Psoas muscle (tissue), 8 donors: ENCODE measurements around the gene KIAA0040. TPM values are rescaled to one million over a fixed set of nuclear protein-coding genes. Genes with fewer than 3 reads are reported as not detected.

Source experiments
- ATAC-seq, 4 donors: fragments of 200-7000 bp; cut with Tn5 transposase; one replicate each; pipeline ENCODE4 v1.9.1; 2020; ENCODE audit warnings: moderate library complexity in 3 of 4, mild to moderate bottlenecking in 2 of 4
- DNase-seq, 2 donors: peaks; one replicate each; pipeline ENCODE4 v3.0.0-alpha.2; 2020
- H3K27ac ChIP-seq: fragments of 200-600 bp; one replicate; pipeline ENCODE4 v1.8.0; 2022
- H3K27me3 ChIP-seq, 3 donors: fragments of 200-600 bp in 1 of 3; one replicate each; pipeline versions ENCODE4 v1.6.1 to v1.8.0; 2013 to 2022; ENCODE audit warnings: low read length in 2 of 3, mild to moderate bottlenecking in 2 of 3, moderate library complexity in 1 of 3; ENCODE audit not compliant: insufficient read depth in 3 of 3
- H3K36me3 ChIP-seq, 2 donors: fragments of 200-600 bp in 1 of 2; one replicate each; pipeline versions ENCODE4 v1.6.1 to v1.8.0; 2013 to 2022; ENCODE audit warnings: low read depth in 1 of 2, mild to moderate bottlenecking in 1 of 2, moderate library complexity in 1 of 2; ENCODE audit not compliant: insufficient read depth in 1 of 2
- H3K4me1 ChIP-seq: fragments of 200-600 bp; one replicate; pipeline ENCODE4 v1.8.0; 2022
- H3K4me3 ChIP-seq: fragments of 200-600 bp; one replicate; pipeline ENCODE4 v1.8.0; 2022; ENCODE audit warnings: mild to moderate bottlenecking
- H3K9me3 ChIP-seq: fragments of 200-600 bp; one replicate; pipeline ENCODE4 v1.8.0; 2022
- WGBS, 3 donors: extraction: QIAGEN DNeasy Blood & Tissue Kit; methylation state at CpG; one replicate each; pipeline versions ENCODE4 v1.1.6 to v1.1.7; 2013; 5-methylcytosine and 5-hydroxymethylcytosine counted together
- intact Hi-C, 2 donors: fragments of 100-400 bp; cut with DNase I; formaldehyde crosslinking; loops; one replicate each; pipeline versions ENCODE4 v1.11.0 to v1.14.2; 2022
- polyA plus RNA-seq, 3 donors: library from polyadenylated mRNA; stranded (reverse); fragments of 200-250 nt; gene quantifications; one replicate each; pipeline ENCODE4 v1.2.3, GENCODE V29; 2013
- total RNA-seq, 4 donors: library from RNA; stranded (reverse); fragmentation: NEBNext Ultra II Directional in 2 of 4; extraction: Animal tissue kit (Norgen Biotek cat#: 25700) in 2 of 4; gene quantifications; one replicate each; pipeline versions ENCODE4 v1.2.1 to v1.2.4, GENCODE V29; 2021 to 2023
- TF ChIP-seq, protein P1 (sequence below): fragments of 200-600 bp; IDR thresholded peaks from one replicate; pipeline ENCODE4 v1.8.0; 2022; ENCODE audit warnings: antibody characterized with exemption
- donor health status: healthy with polysubstance abuse.
- donor health status: DM: no; HTN: no; CAD: no; lungs with moderate emphysema.
- donor health status: Bipolar disorder and iron deficiency.
- donor health status: healthy.
- donor health status: DM: yes; HTN: yes; CAD: no.
- donor health status: DM: no; HTN: no; CAD: no.
- donor health status: DM: no; HTN: no; CAD: no.
- donor health status: DM: yes; HTN: yes; CAD: no.

Gene KIAA0040
- total and polyA plus RNA-seq, 7 donors = 5.7 to 48.0 (median 11.0) TPM

DNA sequence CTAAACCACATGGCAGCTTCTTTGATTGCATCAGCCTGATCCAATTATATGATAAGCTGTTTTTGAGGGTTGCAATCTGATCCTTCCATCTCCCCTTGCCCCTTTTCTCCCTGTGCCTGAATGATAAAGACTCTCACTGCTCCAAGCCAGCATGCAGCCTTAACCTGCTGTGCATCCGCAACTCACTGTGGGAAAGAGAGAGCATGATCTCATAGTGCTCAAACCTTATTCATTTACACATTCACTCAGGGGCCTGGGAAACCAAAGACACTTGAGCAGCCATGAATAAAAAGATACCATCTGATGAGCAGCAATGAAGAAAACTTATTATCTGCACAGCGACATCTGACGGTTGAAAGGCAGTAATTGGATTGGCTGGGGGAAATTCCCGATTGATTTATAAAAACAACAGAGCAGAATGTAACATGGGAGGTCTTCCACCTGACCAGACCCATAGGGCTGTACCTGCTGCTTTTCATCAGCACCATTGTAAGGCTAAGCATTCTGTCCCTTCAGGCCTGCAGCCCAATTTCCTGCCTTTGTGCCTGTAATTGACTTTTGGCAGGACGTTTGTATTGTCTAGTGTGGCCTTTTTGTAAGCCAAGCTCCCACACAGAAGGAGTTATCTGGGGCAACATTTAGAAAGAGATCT lies 62.5 kb downstream of the KIAA0040 start:
- Histone ChIP-seq H3K36me3 (no peaks in the 10 kb centered on the region), H3K27ac (no peak overlapping the region), H3K27me3 (no peaks in the 10 kb centered on the region), H3K4me3 (no peak overlapping the region), H3K4me1 (no peaks in the 10 kb centered on the region), H3K9me3 (no peaks in the 10 kb centered on the region)
- TF ChIP-seq, protein P1, sequence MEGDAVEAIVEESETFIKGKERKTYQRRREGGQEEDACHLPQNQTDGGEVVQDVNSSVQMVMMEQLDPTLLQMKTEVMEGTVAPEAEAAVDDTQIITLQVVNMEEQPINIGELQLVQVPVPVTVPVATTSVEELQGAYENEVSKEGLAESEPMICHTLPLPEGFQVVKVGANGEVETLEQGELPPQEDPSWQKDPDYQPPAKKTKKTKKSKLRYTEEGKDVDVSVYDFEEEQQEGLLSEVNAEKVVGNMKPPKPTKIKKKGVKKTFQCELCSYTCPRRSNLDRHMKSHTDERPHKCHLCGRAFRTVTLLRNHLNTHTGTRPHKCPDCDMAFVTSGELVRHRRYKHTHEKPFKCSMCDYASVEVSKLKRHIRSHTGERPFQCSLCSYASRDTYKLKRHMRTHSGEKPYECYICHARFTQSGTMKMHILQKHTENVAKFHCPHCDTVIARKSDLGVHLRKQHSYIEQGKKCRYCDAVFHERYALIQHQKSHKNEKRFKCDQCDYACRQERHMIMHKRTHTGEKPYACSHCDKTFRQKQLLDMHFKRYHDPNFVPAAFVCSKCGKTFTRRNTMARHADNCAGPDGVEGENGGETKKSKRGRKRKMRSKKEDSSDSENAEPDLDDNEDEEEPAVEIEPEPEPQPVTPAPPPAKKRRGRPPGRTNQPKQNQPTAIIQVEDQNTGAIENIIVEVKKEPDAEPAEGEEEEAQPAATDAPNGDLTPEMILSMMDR = no peak
- peak in 2 of 4 donors; percentile 20 to 24 for ATAC-seq
- DNase-seq = no peak
- intact Hi-C loops = no loop called here
- 40 to 47% (median 45%) methylated on average over 5 of the region's 5 CpGs for WGBS, 3 donors

DNA sequence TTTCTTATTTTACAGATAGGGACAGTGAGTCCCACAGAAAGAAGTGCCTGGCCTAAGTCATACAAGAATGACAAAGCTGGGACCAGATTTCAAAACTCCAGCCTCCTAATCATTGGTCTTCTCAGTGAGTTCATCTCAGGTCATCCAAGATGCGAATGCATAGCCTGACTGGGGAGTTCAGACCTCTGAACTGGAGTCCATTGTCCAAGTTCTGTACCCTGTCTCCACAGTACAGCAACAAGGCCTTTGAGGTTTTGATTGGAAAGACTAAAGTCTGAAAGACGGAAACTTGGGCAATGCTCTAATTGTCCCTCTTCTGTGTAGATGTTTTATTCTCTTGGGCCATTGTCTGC lies 63.0 kb downstream of the KIAA0040 start:
- Histone ChIP-seq H3K36me3 (no peaks in the 10 kb centered on the region), H3K27ac (no peak overlapping the region), H3K4me3 (no peak overlapping the region), H3K9me3 (no peaks in the 10 kb centered on the region), H3K27me3 (no peaks in the 10 kb centered on the region), H3K4me1 (no peaks in the 10 kb centered on the region)
- 79 to 91% (median 86%) methylated on average over 2 of the region's 2 CpGs for WGBS, 3 donors
- intact Hi-C loops = no loop called here
- DNase-seq = no peak
- TF ChIP-seq, protein P1 = no peak
- ATAC-seq = no peak

DNA sequence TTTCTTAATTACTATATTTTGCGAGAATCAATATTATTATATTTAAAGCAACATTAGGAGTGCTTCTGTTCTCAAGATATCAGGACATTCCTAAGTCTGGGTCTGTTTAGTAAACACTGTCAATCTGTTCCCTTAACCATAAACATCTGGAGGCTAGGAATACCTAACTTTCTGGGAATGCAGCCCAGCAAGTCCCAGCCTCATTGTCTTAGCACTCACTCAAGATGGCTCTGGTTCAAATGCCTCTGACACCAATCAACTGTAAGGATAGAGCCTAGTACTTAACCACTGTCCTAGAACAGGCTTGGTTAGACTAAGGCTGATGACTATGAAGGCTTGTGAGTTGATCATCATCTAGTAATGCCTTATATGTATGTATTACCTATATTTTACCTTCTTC lies 63.4 kb downstream of the KIAA0040 start:
- H3K27ac ChIP-seq = no peak overlapping the region
- H3K4me1 ChIP-seq = no peaks in the 10 kb centered on the region
- WGBS, 3 donors = 81 to 89% (median 88%) methylated on average over 1 of the region's 1 CpG

DNA sequence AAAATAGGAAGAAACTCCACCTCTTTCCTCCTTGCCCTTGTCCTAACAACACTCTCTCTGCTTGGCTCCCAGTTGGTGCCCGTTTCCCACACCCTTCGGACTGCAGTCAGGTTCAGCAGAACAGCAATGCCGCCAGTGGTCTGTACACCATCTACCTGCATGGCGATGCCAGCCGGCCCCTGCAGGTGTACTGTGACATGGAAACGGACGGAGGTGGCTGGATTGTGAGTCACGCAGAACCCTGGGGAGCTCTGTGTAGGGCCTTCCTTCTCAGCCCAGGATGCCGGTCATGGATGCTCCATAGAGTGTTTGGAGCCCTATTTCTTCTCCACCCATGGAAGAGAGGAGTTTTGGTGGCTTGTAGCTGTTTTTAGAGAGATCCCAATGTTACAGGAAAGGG lies 64.1 kb downstream of the KIAA0040 start:
- no peaks in the 10 kb centered on the region for H3K4me1 ChIP-seq
- TF ChIP-seq, protein P1 = no peak
- ATAC-seq = no peak

More for the DNA sequence above, 63.4 kb downstream of the KIAA0040 start:
- Histone ChIP-seq H3K4me3 (no peak overlapping the region), H3K36me3 (no peaks in the 10 kb centered on the region), H3K9me3 (no peaks in the 10 kb centered on the region), H3K27me3 (no peaks in the 10 kb centered on the region)
- DNase-seq (no peak), ATAC-seq (no peak)
- intact Hi-C loops = no loop called here
- TF ChIP-seq, protein P1 = no peak

DNA sequence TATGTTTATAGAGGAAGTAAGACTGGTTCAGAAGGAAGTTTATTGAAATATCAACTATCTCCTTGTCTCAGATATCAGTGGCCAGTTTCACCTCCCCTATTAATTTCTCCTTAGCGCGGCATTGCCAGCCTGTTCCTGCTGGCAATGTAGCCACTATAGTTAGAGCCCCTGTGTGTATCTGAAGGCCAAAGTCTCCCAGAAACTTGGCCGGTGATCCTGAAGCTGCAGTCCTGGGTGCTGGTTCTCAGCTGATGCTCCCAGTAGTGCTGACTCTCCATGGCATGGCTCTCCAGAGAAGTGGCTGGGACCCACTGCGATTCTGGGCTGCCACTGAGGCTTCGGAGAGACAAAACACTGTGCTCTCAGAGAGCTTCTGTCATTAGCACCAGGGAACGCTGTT lies 65.0 kb downstream of the KIAA0040 start:
- Histone ChIP-seq H3K9me3 (no peaks in the 10 kb centered on the region), H3K27ac (no peak overlapping the region), H3K4me3 (no peak overlapping the region), H3K4me1 (no peaks in the 10 kb centered on the region), H3K27me3 (no peaks in the 10 kb centered on the region), H3K36me3 (no peaks in the 10 kb centered on the region)
- TF ChIP-seq, protein P1 = no peak
- WGBS, 3 donors = 74 to 95% (median 75%) methylated on average over 6 of the region's 6 CpGs
- no peak for DNase-seq
- no peak for ATAC-seq
- intact Hi-C loops = no loop called here

More for the DNA sequence above, 64.1 kb downstream of the KIAA0040 start:
- intact Hi-C loops = no loop called here
- Histone ChIP-seq H3K27ac (no peak overlapping the region), H3K36me3 (no peaks in the 10 kb centered on the region), H3K9me3 (no peaks in the 10 kb centered on the region), H3K4me3 (no peak overlapping the region), H3K27me3 (no peaks in the 10 kb centered on the region)
- WGBS, 3 donors = 87 to 92% (median 91%) methylated on average over 9 of the region's 9 CpGs
- no peak for DNase-seq
